ENCODE data around the gene MYLK2. TPM values are rescaled to one million over a fixed set of nuclear protein-coding genes. Genes with fewer than 3 reads are reported as not detected.

The MYLK2 gene
- total RNA-seq, 1 experiment from 2014 or later = 1.5 TPM

DNA sequence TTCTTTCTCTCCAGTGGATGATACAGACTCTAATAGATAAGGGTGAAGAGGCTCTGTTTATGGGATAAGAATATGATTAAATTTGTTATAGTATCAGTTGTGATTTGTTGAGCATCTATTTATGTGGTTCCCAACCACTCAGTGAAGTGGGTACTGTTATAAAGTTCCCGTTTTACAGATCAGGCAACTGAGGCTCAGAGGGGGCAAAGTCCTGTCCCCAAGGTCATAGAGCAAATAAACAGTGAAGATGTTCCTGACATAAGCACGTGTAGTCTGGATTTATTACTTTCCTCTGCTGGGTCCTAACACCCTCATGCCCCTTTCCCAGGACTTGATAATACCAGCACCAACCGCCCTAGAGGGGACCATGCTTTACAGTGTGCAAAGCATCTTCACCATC, 47.1 kb downstream of the MYLK2 start:
- Mint-ChIP-seq H3K36me3 (ENCODE audit: insufficient read depth, unreplicated experiment) (peaks cover 22% of the 10 kb centered on the region), H3K4me1 (ENCODE audit: low read depth, unreplicated experiment) (peaks cover 18% of the 10 kb centered on the region), H3K27ac (ENCODE audit: unreplicated experiment) (no peak overlapping the region), H3K27me3 (ENCODE audit: unreplicated experiment) (no peaks in the 10 kb centered on the region), H3K9me3 (ENCODE audit: low read depth, unreplicated experiment) (no peaks in the 10 kb centered on the region), H3K4me3 (ENCODE audit: low read depth, unreplicated experiment) (no peak overlapping the region)
- intact Hi-C loops (cut with micrococcal nuclease; ENCODE audit: unreplicated experiment) = no loop called here
- DNase-seq = no peak
- TF ChIP-seq, protein P1, sequence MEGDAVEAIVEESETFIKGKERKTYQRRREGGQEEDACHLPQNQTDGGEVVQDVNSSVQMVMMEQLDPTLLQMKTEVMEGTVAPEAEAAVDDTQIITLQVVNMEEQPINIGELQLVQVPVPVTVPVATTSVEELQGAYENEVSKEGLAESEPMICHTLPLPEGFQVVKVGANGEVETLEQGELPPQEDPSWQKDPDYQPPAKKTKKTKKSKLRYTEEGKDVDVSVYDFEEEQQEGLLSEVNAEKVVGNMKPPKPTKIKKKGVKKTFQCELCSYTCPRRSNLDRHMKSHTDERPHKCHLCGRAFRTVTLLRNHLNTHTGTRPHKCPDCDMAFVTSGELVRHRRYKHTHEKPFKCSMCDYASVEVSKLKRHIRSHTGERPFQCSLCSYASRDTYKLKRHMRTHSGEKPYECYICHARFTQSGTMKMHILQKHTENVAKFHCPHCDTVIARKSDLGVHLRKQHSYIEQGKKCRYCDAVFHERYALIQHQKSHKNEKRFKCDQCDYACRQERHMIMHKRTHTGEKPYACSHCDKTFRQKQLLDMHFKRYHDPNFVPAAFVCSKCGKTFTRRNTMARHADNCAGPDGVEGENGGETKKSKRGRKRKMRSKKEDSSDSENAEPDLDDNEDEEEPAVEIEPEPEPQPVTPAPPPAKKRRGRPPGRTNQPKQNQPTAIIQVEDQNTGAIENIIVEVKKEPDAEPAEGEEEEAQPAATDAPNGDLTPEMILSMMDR (IDR thresholded peaks at IDR 0.05; ENCODE audit: unreplicated experiment) = no peak
- CTCF ChIA-PET = no interaction called here
- no TSS peak for BruUV-seq (replicated peaks)

DNA sequence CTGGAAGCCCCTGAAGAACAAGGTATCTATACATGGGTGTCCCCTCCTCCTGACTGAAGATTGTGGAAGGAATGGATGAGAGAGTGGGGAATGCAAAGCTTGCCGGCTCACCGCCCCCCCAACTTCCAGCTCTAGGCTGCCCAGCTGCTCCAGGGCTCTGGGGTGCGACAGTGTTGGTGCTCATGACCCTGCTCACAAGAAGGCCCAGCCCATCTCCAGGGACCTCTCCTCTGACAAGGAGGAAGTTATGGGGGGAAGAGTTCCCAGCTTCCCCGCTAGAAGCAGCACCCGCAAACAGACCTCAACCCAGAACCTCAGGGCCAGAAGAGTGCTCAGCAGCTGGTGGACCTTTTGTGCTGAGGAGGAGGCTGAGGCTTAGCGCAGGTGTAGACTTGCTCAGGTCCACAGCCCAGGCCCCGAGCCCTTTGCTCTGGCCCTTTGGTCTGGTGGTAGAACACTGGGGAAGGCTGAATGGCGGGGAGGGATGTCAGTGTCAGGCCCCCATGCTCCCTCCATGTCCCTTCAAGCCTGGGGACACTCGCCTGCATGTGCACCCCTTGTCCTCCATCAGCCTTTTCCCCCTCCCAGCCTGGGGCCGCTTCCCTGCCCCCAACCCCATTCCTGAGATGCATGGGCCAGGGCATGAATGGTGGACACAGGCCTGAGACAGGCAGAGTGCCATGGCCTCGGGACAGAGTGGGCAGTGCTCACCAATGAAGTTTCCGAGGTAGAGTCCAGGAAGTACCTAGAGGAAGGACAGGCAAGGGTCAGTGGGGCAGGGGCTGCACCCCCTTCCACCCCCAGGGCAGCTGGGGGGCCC, 49.9 kb downstream of the MYLK2 start:
- no TSS peak for BruUV-seq (replicated peaks)
- H3K27ac Mint-ChIP-seq (ENCODE audit: unreplicated experiment) = peak overlapping the region; percentile 14
- no peaks in the 10 kb centered on the region for H3K27me3 Mint-ChIP-seq (ENCODE audit: unreplicated experiment)
- CTCF ChIA-PET = interaction anchor here (0.6 kb wide), 1 partner anchor 415 kb away, joined by 3 read pairs; no protein-coding TSS in a partner anchor
- intact Hi-C loops (cut with micrococcal nuclease; ENCODE audit: unreplicated experiment) = no loop called here
- H3K4me1 Mint-ChIP-seq (ENCODE audit: low read depth, unreplicated experiment) = peaks cover 10% of the 10 kb centered on the region
- H3K36me3 Mint-ChIP-seq (ENCODE audit: insufficient read depth, unreplicated experiment) = peaks cover 13% of the 10 kb centered on the region
- TF ChIP-seq, protein P1 (IDR thresholded peaks at IDR 0.05; ENCODE audit: unreplicated experiment) = no peak
- no peaks in the 10 kb centered on the region for H3K9me3 Mint-ChIP-seq (ENCODE audit: low read depth, unreplicated experiment)
- peak overlapping the region; percentile 75 for H3K4me3 Mint-ChIP-seq (ENCODE audit: low read depth, unreplicated experiment)
- DNase-seq = no peak

DNA sequence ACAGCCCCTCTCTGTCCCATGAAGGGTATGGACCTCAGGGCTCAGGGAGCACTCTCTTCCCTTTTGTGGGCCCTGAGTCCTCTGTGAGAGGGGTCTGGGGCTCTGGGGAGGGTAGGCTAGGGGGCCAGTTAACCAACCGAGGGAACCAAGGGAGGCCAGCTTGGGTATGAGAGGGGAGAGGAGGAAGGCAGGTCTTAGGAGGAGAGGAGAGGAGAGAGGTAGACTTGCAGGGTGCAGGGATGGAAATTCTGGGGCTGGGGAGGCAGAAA, 50.5 kb downstream of the MYLK2 start:
- TF ChIP-seq, protein P1 (IDR thresholded peaks at IDR 0.05; ENCODE audit: unreplicated experiment) = no peak
- peaks cover 13% of the 10 kb centered on the region for H3K36me3 Mint-ChIP-seq (ENCODE audit: insufficient read depth, unreplicated experiment)
- DNase-seq = no peak
- H3K27me3 Mint-ChIP-seq (ENCODE audit: unreplicated experiment) = no peaks in the 10 kb centered on the region
- peak overlapping the region; percentile 75 for H3K4me3 Mint-ChIP-seq (ENCODE audit: low read depth, unreplicated experiment)
- intact Hi-C loops (cut with micrococcal nuclease; ENCODE audit: unreplicated experiment) = no loop called here
- peaks cover 10% of the 10 kb centered on the region for H3K4me1 Mint-ChIP-seq (ENCODE audit: low read depth, unreplicated experiment)
- no peaks in the 10 kb centered on the region for H3K9me3 Mint-ChIP-seq (ENCODE audit: low read depth, unreplicated experiment)
- CTCF ChIA-PET = no interaction called here
- peak overlapping the region; percentile 14 for H3K27ac Mint-ChIP-seq (ENCODE audit: unreplicated experiment)
- no TSS peak for BruUV-seq (replicated peaks)

DNA sequence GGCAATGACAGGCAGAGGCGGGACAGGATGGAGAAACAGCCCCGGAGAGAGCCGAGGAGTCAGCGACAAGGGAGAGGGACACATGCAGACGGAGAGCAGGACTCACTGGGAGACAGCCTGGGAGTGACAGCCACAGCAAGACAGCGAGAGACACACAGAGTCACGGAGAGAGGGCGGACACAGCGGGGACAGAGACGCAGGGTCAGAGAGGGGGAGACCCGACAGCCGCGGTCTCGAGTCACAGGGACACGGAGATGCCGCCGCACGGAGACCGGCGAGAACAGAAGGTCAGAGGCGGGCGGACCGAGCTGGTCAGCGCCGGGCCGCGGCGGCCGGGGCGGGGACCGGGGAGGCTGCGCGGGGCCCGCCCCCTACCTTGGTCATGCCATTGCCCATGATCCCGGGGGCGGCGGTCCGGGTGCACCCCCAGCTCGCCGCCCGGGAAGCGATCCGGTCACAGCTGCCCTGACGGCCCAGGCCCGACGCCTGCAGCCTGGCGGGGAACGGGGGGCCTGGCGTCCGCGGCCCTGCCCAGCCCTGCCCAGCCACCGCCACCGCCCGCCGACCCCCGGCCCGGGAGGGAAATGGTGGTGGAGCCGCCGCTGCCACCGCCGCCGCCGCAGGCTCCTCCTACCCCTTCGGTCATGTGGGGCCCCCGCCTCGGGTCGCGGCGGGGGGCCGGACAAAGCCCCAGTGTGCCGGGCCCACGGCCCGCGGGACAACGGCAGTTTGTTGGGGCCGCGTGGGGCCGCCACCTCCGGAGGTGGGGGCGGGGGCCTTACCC, 51.0 kb downstream of the MYLK2 start, which contains the start of the genes DUSP15 and TTLL9:
Gene DUSP15 (minus strand): TSS at position 586 of the 784 bp plus-strand sequence. CDS start 190 bp downstream, at position 396.
Gene TTLL9 (plus strand): TSS at position 693 of the 784 bp plus-strand sequence. CDS start 493 bp downstream, outside the sequence.
- BruUV-seq (replicated peaks) = no TSS peak
- no peaks in the 10 kb centered on the region for H3K9me3 Mint-ChIP-seq (ENCODE audit: low read depth, unreplicated experiment)
- peak within 1 kb of the TSS; percentile 14 for H3K27ac Mint-ChIP-seq (ENCODE audit: unreplicated experiment)
- intact Hi-C loops (cut with micrococcal nuclease; ENCODE audit: unreplicated experiment) = no loop called here
- DNase-seq = peak; percentile 46
- TF ChIP-seq, protein P1 (IDR thresholded peaks at IDR 0.05; ENCODE audit: unreplicated experiment) = no peak
- H3K4me1 Mint-ChIP-seq (ENCODE audit: low read depth, unreplicated experiment) = peaks cover 10% of the 10 kb centered on the region
- CTCF ChIA-PET = interaction anchor here (0.9 kb wide), 1 partner anchor 61 kb away, joined by 3 read pairs; no protein-coding TSS in a partner anchor
- peaks cover 13% of the 10 kb centered on the region for H3K36me3 Mint-ChIP-seq (ENCODE audit: insufficient read depth, unreplicated experiment)
- H3K4me3 Mint-ChIP-seq (ENCODE audit: low read depth, unreplicated experiment) = peak within 1 kb of the TSS; percentile 75
- no peaks in the 10 kb centered on the region for H3K27me3 Mint-ChIP-seq (ENCODE audit: unreplicated experiment)
